ENCODE results near the gene KCNAB2.

The KCNAB2 gene

DNA sequence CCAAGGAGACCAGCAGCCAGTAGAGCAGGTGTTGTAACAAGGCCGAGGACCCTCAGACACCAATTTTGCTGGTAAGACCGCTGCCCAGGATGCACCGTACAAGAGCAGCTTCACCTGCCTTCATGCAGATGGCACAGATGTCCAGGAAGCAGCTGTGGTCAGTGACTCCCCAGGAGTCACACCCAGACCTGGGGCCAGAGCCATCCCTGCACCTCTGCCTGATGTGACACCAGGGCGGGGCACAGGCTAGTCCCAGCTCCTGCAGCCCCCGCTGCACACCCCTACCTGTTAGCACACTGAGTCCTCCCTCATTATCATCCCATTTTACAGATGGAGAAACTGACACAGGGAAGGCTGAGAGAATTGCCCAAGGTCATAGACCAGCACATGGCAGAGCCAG is 16.3 kb upstream of the KCNAB2 start:
- no peak for DNase-seq (ENCODE audit: extremely low read depth in 1 of 2, low read depth in 1 of 2)

DNA sequence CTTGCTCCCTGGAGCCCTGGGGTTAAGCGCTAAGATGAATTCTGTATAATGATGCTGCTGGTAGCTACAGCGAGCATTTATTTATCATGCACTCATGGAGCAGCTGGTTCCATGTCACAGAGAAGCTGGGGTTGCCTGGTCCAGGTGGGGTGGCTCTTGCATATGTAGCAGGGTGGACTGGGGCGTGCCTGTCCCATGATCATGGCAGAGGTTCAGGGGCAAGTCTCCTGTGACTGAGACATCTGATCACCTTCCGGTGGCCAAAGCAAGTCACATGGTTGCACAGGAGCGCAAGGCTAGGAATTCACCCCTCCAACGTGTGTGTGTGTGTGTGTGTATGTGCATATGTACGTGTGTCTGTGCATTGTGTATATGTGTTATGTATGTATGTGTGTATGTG is 15.6 kb upstream of the KCNAB2 start:
- no peak for DNase-seq (ENCODE audit: extremely low read depth in 1 of 2, low read depth in 1 of 2)

GRCh38 chr1:6030547-6031261 is 15.0 kb upstream of the KCNAB2 start:
- no peak for DNase-seq (ENCODE audit: extremely low read depth in 1 of 2, low read depth in 1 of 2)

DNA sequence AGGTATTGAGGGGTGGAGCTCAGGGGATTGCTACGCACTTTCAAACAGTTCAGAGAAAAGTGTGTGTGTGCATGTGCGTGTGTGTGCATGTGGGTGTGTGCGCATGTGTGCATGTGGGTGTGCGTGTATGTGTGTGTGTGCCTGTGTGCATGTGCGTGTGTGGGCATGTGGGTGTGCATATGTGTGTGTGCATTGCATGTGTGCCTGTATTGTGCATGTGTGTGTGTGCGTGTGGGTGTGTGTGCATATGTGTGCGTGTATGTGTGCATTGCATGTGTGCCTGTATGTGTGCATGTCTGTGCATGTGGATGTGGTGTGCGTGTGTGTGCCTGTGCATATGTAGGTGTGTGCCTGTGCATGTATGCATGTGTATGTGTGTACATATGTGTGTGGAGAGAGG is 12.6 kb upstream of the KCNAB2 start:
- DNase-seq (ENCODE audit: extremely low read depth in 1 of 2, low read depth in 1 of 2): no peak

DNA sequence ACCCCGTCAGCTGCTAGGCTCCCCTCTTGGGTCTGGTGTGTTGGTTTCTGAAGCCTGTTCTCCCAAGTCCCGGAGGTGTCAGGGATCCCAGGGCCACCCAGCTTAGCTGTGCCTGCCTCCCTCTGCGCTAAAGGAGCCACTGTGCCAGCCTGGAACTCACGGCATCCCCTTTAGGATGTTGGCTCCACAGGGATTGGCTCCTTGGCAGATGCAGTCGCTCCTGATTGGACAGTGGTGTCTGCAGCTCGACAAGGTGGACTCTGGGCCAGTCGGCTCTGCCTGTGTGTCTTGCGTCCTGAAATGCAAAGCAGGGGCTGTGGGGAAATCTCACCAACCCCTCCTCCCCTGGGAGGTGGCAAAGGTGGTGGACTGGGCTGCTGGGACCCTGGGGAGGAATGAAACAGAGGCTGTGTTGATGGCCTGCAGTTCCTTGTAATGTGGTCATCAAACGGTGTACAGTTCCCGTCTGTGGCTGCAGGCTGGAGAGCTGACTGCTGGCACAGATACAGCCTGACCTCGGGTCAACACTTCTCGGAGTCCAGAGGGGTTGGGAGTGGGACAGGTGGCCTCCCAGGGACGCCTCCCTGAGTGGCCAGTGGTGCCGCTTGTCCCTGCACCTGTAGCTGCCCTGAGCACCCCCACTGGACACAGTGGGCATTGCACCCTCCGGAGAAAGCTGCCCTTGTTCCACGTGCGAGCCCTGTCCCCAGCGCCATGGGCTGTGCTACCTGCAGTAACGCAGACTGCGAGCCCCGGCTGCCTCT is 11.5 kb upstream of the KCNAB2 start:
- DNase-seq (ENCODE audit: extremely low read depth in 1 of 2, low read depth in 1 of 2): no peak

GRCh38 chr1:6034750-6035096 is 11.0 kb upstream of the KCNAB2 start:
- DNase-seq (ENCODE audit: extremely low read depth in 1 of 2, low read depth in 1 of 2): no peak

GRCh38 chr1:6035303-6035702 is 10.4 kb upstream of the KCNAB2 start:
- no peak for DNase-seq (ENCODE audit: extremely low read depth in 1 of 2, low read depth in 1 of 2)

GRCh38 chr1:6035719-6036118 is 10.0 kb upstream of the KCNAB2 start:
- DNase-seq (ENCODE audit: extremely low read depth in 1 of 2, low read depth in 1 of 2): no peak

- no peak for DNase-seq (ENCODE audit: extremely low read depth in 1 of 2, low read depth in 1 of 2)
Measured at GRCh38 chr1:6037338-6037762, 8.3 kb upstream of the KCNAB2 start.

DNA sequence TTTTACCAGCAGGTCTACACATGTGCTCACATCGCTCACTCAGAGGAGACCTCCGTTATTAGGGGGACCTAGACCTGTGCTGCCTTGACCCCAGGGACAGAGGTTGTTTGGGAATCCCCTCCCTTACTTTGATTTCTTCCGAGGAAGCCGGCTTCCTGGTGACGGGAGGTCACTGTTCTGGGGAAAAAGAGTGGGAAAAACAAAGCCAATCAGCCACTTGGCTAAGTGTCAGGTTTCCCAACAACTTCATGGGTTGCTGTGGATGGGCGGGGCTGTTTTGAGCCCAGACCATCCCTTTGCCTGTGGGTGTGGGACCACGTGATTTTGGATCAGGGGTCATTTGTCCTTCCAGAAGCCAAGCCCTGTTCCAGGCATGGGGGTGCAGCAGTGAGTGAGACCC is 7.1 kb upstream of the KCNAB2 start:
- DNase-seq (ENCODE audit: extremely low read depth in 1 of 2, low read depth in 1 of 2): no peak

DNA sequence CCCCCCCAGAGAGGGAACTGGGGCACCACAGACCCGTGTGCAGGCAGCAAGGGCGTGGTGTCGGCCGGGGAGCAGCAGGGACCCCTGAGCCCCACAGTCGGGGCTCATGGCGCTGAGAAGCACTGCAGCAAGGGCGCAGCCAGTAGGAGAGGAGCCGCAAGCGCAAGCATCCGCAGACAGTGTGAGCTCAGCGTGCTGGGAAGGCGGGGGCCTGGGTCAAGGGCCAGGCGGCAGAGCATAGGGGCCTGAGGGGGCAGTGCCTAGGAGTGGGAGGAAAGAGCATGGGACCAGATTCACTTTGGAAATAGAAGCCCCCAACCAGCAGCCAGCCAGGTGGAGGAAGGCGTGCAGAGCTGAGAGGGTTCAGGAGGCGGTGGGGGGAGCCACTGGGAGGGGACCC is 6.7 kb upstream of the KCNAB2 start:
- no peak for DNase-seq (ENCODE audit: extremely low read depth in 1 of 2, low read depth in 1 of 2)

DNA sequence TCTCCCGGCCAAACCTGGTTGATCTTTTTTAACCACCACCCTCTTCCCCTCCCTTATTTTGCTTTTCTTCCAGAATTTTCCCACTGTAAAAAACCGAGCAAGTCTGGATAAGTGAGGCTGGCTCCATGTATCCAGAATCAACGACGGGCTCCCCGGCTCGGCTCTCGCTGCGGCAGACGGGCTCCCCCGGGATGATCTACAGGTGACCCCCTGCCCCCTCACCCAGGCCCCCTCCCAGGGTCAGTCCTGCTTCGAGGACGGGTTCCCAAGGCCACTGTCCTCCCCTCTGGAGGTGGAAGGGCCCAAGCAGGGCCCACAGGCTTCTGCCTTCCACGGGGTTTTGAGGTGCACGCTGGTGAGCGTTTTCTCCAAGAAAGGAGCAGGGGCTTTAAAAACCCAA is 5.2 kb upstream of the KCNAB2 start:
- no peak for DNase-seq (ENCODE audit: extremely low read depth in 1 of 2, low read depth in 1 of 2)

DNA sequence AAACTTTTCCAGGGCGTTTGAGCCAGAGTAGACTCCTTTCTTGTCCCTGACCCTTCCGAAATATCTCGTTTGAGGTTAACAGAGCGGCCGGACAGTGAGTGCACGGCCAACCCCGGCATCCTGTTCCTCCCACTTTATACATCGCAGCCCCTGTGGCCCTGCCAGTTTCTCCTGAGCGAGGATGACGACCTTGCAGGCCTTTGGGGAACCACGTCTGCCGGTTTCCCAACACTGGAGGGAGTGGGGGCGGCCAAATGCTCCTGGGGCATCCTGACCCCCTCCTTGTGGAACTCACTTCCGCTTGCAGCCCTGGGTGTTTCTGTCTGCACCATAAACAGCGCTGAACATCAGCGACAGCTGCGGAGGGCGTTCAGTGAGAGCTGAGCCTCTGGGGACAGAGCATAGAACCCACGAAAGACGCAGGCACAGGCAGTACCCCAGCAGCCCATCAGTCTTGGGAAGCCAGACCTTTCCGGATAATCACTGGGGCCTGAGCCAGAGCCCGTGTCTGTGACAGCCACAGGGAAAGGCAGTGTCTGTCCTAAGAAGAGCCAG is 4.8 kb upstream of the KCNAB2 start:
- DNase-seq (ENCODE audit: extremely low read depth in 1 of 2, low read depth in 1 of 2): no peak

DNA sequence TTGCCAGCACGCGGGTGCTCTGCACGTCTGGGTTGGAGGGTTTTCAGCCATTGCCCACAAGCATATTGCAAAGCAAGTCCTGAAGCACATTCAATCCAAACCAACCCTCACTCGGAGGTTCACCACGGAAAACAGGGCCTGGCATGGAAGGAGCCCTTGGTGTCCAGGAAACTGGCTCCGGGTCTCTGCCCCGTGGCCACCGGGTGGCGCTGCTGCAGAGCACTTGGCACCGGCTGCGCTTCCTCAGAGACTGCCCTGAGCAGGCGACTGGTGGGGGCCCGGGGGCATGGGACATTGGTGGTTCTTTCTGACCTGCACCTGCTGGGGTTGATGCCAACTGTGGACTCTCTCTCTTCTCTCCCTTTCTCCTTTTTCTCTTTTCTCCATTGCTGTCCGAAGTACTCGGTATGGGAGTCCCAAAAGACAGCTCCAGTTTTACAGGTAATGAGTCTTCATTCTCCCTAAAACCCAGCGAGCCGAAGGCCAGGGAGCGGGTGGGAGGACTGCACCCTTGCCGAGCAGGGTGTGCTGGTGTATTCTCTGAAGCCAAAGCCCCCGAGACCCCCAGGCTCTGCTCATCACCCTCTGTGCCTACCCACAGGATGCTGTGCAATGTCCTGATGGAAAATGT is 4.1 kb upstream of the KCNAB2 start:
- DNase-seq (ENCODE audit: extremely low read depth in 1 of 2, low read depth in 1 of 2): no peak

GRCh38 chr1:6043561-6043960 is 2.1 kb upstream of the KCNAB2 start:
- DNase-seq (ENCODE audit: extremely low read depth in 1 of 2, low read depth in 1 of 2): no peak

DNA sequence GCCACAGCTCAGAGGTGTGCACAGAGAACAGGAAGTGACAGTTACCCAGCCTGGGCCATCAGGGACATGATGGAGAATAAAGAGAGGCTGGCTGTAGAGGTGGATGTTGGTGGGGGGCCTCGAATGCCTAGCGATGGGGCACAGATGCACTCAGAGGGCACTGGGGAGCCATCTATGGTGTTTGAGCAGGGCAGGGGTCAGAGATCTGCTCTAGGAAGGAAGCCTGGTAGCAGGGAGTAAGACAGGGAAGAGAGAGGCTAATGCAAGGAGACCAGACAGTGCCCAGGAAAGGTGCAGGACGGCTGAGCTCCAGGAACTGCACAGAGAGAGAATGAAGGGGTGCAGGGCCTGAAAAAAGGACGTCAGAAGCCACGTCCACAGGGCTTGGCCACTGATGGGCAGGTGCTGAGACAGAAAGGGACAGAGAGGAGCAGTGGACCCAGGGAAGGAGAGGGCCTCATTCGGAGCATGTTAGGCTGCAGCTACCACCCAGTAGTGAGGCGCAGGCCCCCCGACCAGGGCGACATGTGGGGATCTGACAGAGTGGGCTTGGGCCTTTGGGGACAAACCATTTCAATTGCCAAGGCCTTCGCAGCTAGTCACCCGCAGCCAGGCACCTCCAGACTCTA is 1.1 kb upstream of the KCNAB2 start:
- DNase-seq (ENCODE audit: extremely low read depth in 1 of 2, low read depth in 1 of 2): no peak

- DNase-seq (ENCODE audit: extremely low read depth in 1 of 2, low read depth in 1 of 2): no peak
Measured at GRCh38 chr1:6045110-6045502, 582 bp upstream of the KCNAB2 start.

DNA sequence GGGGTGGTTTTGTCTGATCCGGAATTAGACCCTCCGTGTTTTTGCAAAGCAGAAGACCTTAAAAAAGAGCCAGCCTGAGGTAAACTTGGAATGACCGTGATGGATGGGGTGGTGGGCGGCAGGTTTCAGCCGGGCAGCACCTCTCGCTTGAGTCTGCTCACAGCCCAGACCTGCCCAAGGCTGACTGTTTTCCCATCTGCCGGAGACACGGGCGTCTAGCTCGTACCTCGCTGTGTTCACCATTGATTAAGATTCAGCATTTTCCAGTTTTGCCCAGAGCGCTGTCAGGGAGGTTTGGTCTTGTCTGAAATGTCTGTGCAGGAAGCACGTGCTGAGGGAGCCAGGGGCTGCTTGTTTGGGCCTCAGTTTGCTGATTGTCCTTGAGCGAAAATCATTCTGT is 591 bp downstream of the KCNAB2 start:
- no peak for DNase-seq (ENCODE audit: extremely low read depth in 1 of 2, low read depth in 1 of 2)

- DNase-seq (ENCODE audit: extremely low read depth in 1 of 2, low read depth in 1 of 2): no peak
Measured at GRCh38 chr1:6048179-6048867, 2.6 kb downstream of the KCNAB2 start.

DNA sequence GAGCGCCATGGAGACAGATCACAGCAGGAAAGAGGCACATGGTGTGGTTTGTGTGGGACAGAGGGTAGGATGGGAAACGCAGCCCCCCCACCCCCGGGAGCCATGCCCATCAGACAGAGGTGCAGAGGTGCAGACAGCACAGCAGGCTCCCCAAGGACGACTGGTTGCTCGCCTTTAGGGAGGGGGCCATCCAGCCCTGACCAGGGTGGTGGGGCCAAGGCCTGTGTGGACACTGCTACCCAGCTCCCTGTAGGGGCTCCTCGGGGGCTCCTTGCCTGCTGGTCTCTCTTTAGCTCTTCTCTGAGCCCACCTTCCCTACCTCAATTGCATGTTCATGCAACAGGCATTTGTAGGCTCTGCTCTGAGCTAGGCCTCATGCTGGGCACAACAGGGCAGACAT is 3.7 kb downstream of the KCNAB2 start:
- DNase-seq (ENCODE audit: extremely low read depth in 1 of 2, low read depth in 1 of 2): no peak

GRCh38 chr1:6051423-6051822 is 5.7 kb downstream of the KCNAB2 start:
- no peak for DNase-seq (ENCODE audit: extremely low read depth in 1 of 2, low read depth in 1 of 2)

Measured in activated CD8-positive, alpha-beta memory T cell treated with anti-CD3 and anti-CD28 coated beads for 1 hour (primary cell).